Measurements from ENCODE around the gene CANT1. TPM values are rescaled to one million over a fixed set of nuclear protein-coding genes. Genes with fewer than 3 reads are reported as not detected.

CANT1 gene
- total and polyA plus RNA-seq, 2 of the 13 experiments (the other 11 are each of a cell fraction or from before 2014, with no cell fraction given) = 34.1 to 42.1 TPM

DNA sequence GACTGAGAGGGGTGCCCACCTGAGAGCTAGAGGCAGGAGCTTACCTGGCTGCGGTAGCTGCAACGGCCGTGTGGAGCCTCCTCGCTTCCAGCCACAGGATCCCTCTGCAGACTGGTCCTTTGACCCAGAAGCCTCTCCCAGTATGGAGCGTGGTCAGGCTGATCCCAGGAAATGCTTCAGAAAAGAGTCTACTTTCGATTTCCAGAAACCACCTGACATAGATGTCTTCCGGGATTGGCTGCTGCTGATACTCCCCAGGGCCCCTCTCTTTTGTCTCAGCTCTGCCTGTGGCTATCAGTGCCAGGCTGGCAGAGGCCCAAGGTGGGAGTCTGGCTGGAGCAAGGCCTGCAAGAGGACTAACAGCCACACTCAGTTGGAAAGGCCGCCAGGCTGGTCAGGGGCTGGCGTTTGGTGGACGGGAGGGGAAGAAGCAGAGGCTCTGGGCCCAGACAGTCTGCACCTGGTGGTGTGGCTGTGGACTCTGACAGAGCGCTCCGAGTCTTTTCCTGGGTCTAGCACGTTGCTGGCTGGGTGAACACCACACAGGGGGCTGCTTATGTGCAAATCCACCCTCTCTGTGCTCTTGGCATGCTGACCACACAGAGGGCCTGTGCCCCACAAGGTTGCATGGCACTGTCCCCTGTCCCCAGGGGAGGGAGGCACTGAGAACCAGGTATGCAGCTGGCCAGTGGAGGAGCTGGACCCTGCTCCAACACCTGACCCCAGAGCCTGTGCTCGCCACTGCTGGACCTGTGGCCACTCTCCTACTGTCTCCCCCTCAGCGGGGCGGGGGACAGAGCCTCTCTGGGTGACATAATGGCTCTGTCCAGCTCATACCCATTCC lies 29.6 kb downstream of the CANT1 start, which contains the start of gene LGALS3BP (continued):
- peak; percentile 30; the same call in 1 of the 2 replicates for TF ChIP-seq MYNN (CRISPR knock-in tag; IDR thresholded peaks at IDR 0.05; ENCODE audit: low read depth)
- no peak for TF ChIP-seq KLF13 (CRISPR knock-in tag; IDR thresholded peaks at IDR 0.05)
- TF ChIP-seq GPN1 (CRISPR knock-in tag; IDR thresholded peaks at IDR 0.05; ENCODE audit: borderline replicate concordance) = no peak
- TF ChIP-seq ZNF350 (CRISPR knock-in tag; IDR thresholded peaks at IDR 0.05; ENCODE audit: borderline replicate concordance, low read depth) = peak; percentile 86; the same call in 1 of the 2 replicates
- TF ChIP-seq, protein P1, sequence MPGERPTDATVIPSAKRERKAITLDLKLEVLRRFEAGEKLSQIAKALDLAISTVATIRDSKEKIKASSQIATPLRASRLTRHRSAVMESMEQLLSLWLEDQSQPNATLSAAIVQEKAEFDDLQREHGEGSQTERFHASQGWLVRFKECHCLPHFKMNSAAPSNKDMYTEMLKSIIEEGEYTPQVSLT (CRISPR knock-in tag; IDR thresholded peaks at IDR 0.05; ENCODE audit: borderline replicate concordance, low read depth) = no peak; the same call in 1 of the 2 replicates
- TF ChIP-seq, protein P2, sequence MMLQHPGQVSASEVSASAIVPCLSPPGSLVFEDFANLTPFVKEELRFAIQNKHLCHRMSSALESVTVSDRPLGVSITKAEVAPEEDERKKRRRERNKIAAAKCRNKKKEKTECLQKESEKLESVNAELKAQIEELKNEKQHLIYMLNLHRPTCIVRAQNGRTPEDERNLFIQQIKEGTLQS (CRISPR knock-in tag; IDR thresholded peaks at IDR 0.05) = no peak; the same call in 1 of the 2 replicates
- TF ChIP-seq, protein P3, sequence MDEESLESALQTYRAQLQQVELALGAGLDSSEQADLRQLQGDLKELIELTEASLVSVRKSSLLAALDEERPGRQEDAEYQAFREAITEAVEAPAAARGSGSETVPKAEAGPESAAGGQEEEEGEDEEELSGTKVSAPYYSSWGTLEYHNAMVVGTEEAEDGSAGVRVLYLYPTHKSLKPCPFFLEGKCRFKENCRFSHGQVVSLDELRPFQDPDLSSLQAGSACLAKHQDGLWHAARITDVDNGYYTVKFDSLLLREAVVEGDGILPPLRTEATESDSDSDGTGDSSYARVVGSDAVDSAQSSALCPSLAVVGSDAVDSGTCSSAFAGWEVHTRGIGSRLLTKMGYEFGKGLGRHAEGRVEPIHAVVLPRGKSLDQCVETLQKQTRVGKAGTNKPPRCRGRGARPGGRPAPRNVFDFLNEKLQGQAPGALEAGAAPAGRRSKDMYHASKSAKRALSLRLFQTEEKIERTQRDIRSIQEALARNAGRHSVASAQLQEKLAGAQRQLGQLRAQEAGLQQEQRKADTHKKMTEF (CRISPR knock-in tag; IDR thresholded peaks at IDR 0.05) = peak; percentile 58; the same call in 1 of the 2 replicates
- peak; percentile 70 for TF ChIP-seq GABPB1 (CRISPR knock-in tag; IDR thresholded peaks at IDR 0.05)
- TF ChIP-seq, protein P4, sequence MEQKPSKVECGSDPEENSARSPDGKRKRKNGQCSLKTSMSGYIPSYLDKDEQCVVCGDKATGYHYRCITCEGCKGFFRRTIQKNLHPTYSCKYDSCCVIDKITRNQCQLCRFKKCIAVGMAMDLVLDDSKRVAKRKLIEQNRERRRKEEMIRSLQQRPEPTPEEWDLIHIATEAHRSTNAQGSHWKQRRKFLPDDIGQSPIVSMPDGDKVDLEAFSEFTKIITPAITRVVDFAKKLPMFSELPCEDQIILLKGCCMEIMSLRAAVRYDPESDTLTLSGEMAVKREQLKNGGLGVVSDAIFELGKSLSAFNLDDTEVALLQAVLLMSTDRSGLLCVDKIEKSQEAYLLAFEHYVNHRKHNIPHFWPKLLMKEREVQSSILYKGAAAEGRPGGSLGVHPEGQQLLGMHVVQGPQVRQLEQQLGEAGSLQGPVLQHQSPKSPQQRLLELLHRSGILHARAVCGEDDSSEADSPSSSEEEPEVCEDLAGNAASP (CRISPR knock-in tag; IDR thresholded peaks at IDR 0.05; ENCODE audit: borderline replicate concordance) = peak; percentile 48; the same call in 1 of the 2 replicates
- TF ChIP-seq PPARG (CRISPR knock-in tag; conservative IDR thresholded peaks at IDR 0.05) = peak; percentile 85
- TF ChIP-seq ZNF567 (CRISPR knock-in tag; IDR thresholded peaks at IDR 0.05; ENCODE audit: borderline replicate concordance) = no peak; the same call in 1 of the 2 replicates
- TF ChIP-seq ZNF709 (CRISPR knock-in tag; IDR thresholded peaks at IDR 0.05) = peak; percentile 78; the same call in 1 of the 2 replicates
- TF ChIP-seq, protein P5, sequence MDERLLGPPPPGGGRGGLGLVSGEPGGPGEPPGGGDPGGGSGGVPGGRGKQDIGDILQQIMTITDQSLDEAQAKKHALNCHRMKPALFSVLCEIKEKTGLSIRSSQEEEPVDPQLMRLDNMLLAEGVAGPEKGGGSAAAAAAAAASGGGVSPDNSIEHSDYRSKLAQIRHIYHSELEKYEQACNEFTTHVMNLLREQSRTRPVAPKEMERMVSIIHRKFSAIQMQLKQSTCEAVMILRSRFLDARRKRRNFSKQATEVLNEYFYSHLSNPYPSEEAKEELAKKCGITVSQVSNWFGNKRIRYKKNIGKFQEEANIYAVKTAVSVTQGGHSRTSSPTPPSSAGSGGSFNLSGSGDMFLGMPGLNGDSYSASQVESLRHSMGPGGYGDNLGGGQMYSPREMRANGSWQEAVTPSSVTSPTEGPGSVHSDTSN (CRISPR knock-in tag; IDR thresholded peaks at IDR 0.05) = 0 out of 2 replicates have a peak, but pooled peaks have one; percentile 42
- TF ChIP-seq SMAD3 (CRISPR knock-in tag; IDR thresholded peaks at IDR 0.05) = peak; percentile 86; the same call in 1 of the 2 replicates
- no peak for TF ChIP-seq CHD4 (IDR thresholded peaks at IDR 0.05; ENCODE audit: borderline replicate concordance, low read length)
- TF ChIP-seq AGO1 (IDR thresholded peaks at IDR 0.05; ENCODE audit: low read depth, low read length, poor library complexity, severe bottlenecking) = no peak
- TF ChIP-seq, protein P6, sequence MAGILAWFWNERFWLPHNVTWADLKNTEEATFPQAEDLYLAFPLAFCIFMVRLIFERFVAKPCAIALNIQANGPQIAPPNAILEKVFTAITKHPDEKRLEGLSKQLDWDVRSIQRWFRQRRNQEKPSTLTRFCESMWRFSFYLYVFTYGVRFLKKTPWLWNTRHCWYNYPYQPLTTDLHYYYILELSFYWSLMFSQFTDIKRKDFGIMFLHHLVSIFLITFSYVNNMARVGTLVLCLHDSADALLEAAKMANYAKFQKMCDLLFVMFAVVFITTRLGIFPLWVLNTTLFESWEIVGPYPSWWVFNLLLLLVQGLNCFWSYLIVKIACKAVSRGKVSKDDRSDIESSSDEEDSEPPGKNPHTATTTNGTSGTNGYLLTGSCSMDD (CRISPR knock-in tag; IDR thresholded peaks at IDR 0.05) = 0 out of 2 replicates have a peak, but pooled peaks have one; percentile 22
- peak; percentile 54 for TF ChIP-seq RXRA (CRISPR knock-in tag; IDR thresholded peaks at IDR 0.05)
- TF ChIP-seq, protein P7, sequence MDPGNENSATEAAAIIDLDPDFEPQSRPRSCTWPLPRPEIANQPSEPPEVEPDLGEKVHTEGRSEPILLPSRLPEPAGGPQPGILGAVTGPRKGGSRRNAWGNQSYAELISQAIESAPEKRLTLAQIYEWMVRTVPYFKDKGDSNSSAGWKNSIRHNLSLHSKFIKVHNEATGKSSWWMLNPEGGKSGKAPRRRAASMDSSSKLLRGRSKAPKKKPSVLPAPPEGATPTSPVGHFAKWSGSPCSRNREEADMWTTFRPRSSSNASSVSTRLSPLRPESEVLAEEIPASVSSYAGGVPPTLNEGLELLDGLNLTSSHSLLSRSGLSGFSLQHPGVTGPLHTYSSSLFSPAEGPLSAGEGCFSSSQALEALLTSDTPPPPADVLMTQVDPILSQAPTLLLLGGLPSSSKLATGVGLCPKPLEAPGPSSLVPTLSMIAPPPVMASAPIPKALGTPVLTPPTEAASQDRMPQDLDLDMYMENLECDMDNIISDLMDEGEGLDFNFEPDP (CRISPR knock-in tag; conservative IDR thresholded peaks at IDR 0.05) = 0 out of 2 replicates have a peak, but pooled peaks have one; percentile 79
- no peak for TF ChIP-seq RFX5 (IDR thresholded peaks at IDR 0.05; ENCODE audit: low read depth, low read length)
- TF ChIP-seq FOXM1 (CRISPR knock-in tag; IDR thresholded peaks at IDR 0.05) = no peak
